NCI-H748 (cell line): ENCODE data around the gene HERC3.
A peak's percentile ranks its signal among the peaks of the same experiment; 100 is the strongest.

ENCODE experiments used
- DNase-seq: peaks from one replicate; lab custom pipeline; 2025; ENCODE audit not compliant: unreplicated experiment; lab: John Stamatoyannopoulos, UW

The HERC3 gene

GRCh38 chr4:88591787-88592599, at the start of gene HERC3:
HERC3 (plus strand) TSS chr4:88592480; CDS start chr4:88605824, 13,344 bp downstream.
- DNase-seq, result peak; percentile 86

- no peak for DNase-seq
These were observed 42.5 kb upstream of the HERC3 start for GRCh38 chr4:88549815-88550214.

GRCh38 chr4:88567591-88567990, 24.7 kb upstream of the HERC3 start:
- no peak for DNase-seq

- no peak for DNase-seq
These were observed 22.3 kb upstream of the HERC3 start for GRCh38 chr4:88570001-88570400.

- DNase-seq, result no peak
These were observed 18.9 kb upstream of the HERC3 start for GRCh38 chr4:88573276-88573980.

- no peak for DNase-seq
These were observed 18.3 kb upstream of the HERC3 start for GRCh38 chr4:88573995-88574394.

- no peak for DNase-seq
These were observed 17.1 kb upstream of the HERC3 start for GRCh38 chr4:88575186-88575585.

- no peak for DNase-seq
These were observed 9.8 kb upstream of the HERC3 start for GRCh38 chr4:88582493-88582892.

GRCh38 chr4:88583631-88584470, 8.4 kb upstream of the HERC3 start:
- no peak for DNase-seq

GRCh38 chr4:88584471-88584900, 7.8 kb upstream of the HERC3 start:
- DNase-seq, result no peak

- DNase-seq, result no peak
These were observed 6.4 kb upstream of the HERC3 start for GRCh38 chr4:88585917-88586316.

GRCh38 chr4:88587306-88587705, 5.0 kb upstream of the HERC3 start:
- DNase-seq, result no peak

- DNase-seq, result peak; percentile 76
These were observed 544 bp downstream of the HERC3 start for GRCh38 chr4:88592600-88593448.

GRCh38 chr4:88597970-88598660, 5.8 kb downstream of the HERC3 start:
- DNase-seq, result no peak

GRCh38 chr4:88599298-88599697, 7.0 kb downstream of the HERC3 start:
- no peak for DNase-seq

- DNase-seq, result no peak
These were observed 7.4 kb downstream of the HERC3 start for GRCh38 chr4:88599714-88600113.

GRCh38 chr4:88600176-88600838, 8.0 kb downstream of the HERC3 start:
- peak; percentile 6 for DNase-seq

- no peak for DNase-seq
These were observed 12.8 kb downstream of the HERC3 start for GRCh38 chr4:88604978-88605678.

GRCh38 chr4:88605736-88606135, 13.5 kb downstream of the HERC3 start:
- DNase-seq, result no peak
